ENCODE data around the gene NEURL4.

DNA sequence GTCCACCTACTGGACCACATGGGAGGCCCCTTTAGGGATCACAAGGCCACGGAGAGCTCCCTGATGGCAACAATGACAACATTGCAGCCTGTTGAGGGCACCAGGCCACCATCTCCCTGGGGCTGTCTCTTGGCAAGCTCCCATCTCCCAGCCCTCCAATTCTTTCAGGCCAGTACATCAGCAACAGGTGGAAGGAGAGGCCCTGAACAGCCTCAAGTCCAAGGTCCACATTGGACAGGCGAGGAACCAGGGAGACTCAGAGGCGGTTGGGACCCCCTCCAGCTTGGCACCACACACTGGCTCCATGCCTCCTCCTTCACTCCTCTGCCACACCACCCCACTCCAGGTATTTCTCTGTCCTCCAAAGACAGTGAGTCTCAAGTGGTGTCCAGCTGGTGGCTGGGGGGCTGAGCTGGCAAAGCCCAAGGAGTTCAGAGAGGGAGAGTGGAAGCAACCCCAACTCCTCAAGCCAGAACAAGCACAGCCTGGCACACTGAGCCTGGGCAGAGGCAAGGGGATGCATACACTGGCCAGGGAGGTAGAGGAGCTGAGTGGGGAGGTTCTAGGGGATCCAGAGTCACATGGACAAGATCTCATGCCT, 5.9 kb upstream of the NEURL4 start:
- TF ChIP-seq POLR2A (IDR thresholded peaks at IDR 0.05) = no peak
- TF ChIP-seq, protein P1, sequence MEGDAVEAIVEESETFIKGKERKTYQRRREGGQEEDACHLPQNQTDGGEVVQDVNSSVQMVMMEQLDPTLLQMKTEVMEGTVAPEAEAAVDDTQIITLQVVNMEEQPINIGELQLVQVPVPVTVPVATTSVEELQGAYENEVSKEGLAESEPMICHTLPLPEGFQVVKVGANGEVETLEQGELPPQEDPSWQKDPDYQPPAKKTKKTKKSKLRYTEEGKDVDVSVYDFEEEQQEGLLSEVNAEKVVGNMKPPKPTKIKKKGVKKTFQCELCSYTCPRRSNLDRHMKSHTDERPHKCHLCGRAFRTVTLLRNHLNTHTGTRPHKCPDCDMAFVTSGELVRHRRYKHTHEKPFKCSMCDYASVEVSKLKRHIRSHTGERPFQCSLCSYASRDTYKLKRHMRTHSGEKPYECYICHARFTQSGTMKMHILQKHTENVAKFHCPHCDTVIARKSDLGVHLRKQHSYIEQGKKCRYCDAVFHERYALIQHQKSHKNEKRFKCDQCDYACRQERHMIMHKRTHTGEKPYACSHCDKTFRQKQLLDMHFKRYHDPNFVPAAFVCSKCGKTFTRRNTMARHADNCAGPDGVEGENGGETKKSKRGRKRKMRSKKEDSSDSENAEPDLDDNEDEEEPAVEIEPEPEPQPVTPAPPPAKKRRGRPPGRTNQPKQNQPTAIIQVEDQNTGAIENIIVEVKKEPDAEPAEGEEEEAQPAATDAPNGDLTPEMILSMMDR (IDR thresholded peaks at IDR 0.05) = no peak
